Measurements from ENCODE around the gene NEMP1.

NEMP1 gene

GRCh38 chr12:57016348-57016747 lies 62.2 kb downstream of the NEMP1 start, which contains the start of gene TAC3:
TAC3 (minus strand) TSS chr12:57016529; CDS start chr12:57015797, 732 bp downstream.
- TF ChIP-seq CTCF (IDR thresholded peaks at IDR 0.05; ENCODE audit: low read depth, low read length), result no peak

GRCh38 chr12:57012600-57013465 lies 65.8 kb downstream of the NEMP1 start:
- in situ Hi-C loops (cut with HindIII; ENCODE audit: low sequenced_read_pairs), result no loop called here
- no peak for TF ChIP-seq CTCF (IDR thresholded peaks at IDR 0.05; ENCODE audit: low read depth, low read length)
- no peak for DNase-seq (ENCODE audit: low read depth, low spot score)
- H3K4me3 ChIP-seq (ENCODE audit: low read depth, low read length), result no peak overlapping the region

More at GRCh38 chr12:57016348-57016747, 62.2 kb downstream of the NEMP1 start, which contains the start of gene TAC3:
- in situ Hi-C loops (cut with HindIII; ENCODE audit: low sequenced_read_pairs), result no loop called here
- DNase-seq (ENCODE audit: low read depth, low spot score), result no peak
- no peak within 1 kb of the TSS for H3K4me3 ChIP-seq (ENCODE audit: low read depth, low read length)

- H3K4me3 ChIP-seq (ENCODE audit: low read depth, low read length), result no peak overlapping the region
- in situ Hi-C loops (cut with HindIII; ENCODE audit: low sequenced_read_pairs), result no loop called here
- no peak for TF ChIP-seq CTCF (IDR thresholded peaks at IDR 0.05; ENCODE audit: low read depth, low read length)
- no peak for DNase-seq (ENCODE audit: low read depth, low spot score)
Measured at GRCh38 chr12:57011438-57012424, 66.9 kb downstream of the NEMP1 start.

GRCh38 chr12:57010627-57011247 lies 67.9 kb downstream of the NEMP1 start:
- no peak for TF ChIP-seq CTCF (IDR thresholded peaks at IDR 0.05; ENCODE audit: low read depth, low read length)
- in situ Hi-C loops (cut with HindIII; ENCODE audit: low sequenced_read_pairs), result no loop called here
- H3K4me3 ChIP-seq (ENCODE audit: low read depth, low read length), result no peak overlapping the region
- no peak for DNase-seq (ENCODE audit: low read depth, low spot score)

GRCh38 chr12:57009949-57010626 lies 68.5 kb downstream of the NEMP1 start:
- H3K4me3 ChIP-seq (ENCODE audit: low read depth, low read length), result no peak overlapping the region
- TF ChIP-seq CTCF (IDR thresholded peaks at IDR 0.05; ENCODE audit: low read depth, low read length), result no peak
- no peak for DNase-seq (ENCODE audit: low read depth, low spot score)
- in situ Hi-C loops (cut with HindIII; ENCODE audit: low sequenced_read_pairs), result no loop called here
